ENCODE results near the gene SAYSD1. TPM values are rescaled to one million over a fixed set of nuclear protein-coding genes. Genes with fewer than 3 reads are reported as not detected.

SAYSD1 gene
- total RNA-seq, 1 donor from 2014 or later = 14.8 TPM

DNA sequence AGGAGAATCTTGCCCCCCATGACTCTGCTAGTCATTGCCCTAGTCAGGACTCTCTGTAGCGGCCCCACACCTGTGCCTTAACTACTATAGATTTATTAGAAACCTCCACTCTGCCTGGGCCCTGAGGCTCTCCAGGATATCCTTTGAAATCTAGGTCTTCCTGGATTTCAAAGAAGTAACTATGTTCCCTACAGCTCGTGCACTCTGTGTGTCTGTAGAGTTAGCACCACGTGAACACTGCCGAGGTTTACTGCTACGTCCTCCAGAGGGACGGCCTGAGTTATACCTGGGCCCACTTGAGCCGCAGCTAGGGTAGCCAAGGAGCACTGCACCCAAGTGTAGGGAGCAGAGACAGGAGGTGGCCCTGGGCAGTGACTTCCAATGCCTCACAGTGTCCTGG lies 46.6 kb downstream of the SAYSD1 start:
- Mint-ChIP-seq H3K4me3 (no peak overlapping the region), H3K36me3 (ENCODE audit: low read depth) (no peaks in the 10 kb centered on the region), H3K27ac (no peak overlapping the region), H3K4me1 (no peaks in the 10 kb centered on the region), H3K9me3 (no peaks in the 10 kb centered on the region), H3K27me3 (peaks cover 33% of the 10 kb centered on the region)
- intact Hi-C loops (cut with micrococcal nuclease) = no loop called here
- no peak for DNase-seq

- H3K4me3 Mint-ChIP-seq = no peak overlapping the region
- peaks cover 31% of the 10 kb centered on the region for H3K27me3 Mint-ChIP-seq
- DNase-seq = no peak
- no peaks in the 10 kb centered on the region for H3K4me1 Mint-ChIP-seq
- H3K9me3 Mint-ChIP-seq = no peaks in the 10 kb centered on the region
- intact Hi-C loops (cut with micrococcal nuclease) = no loop called here
- no peaks in the 10 kb centered on the region for H3K36me3 Mint-ChIP-seq (ENCODE audit: low read depth)
- H3K27ac Mint-ChIP-seq = no peak overlapping the region
Observed at GRCh38 chr6:39065561-39065960, 49.4 kb downstream of the SAYSD1 start.

DNA sequence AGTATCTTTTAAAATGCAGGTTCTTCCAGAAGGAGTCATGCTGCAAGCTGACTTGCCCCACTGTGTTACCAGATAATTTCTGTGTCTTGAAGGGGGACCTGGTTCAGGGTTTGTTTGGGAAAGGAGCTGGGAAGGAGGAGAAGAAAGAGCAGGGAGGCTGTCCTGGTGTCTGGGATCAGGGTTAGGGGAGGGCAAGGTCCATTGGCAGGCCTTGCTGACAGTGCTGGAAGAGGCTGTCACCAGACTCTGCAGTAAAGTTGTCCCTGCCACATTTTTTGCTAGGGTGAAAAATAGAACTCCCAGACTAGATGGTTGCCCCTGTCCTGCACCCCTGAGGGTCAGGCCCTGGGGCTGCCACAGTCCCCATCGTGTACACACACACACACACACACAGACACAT lies 51.5 kb downstream of the SAYSD1 start:
- Mint-ChIP-seq H3K27ac (no peak overlapping the region), H3K4me3 (no peak overlapping the region), H3K36me3 (ENCODE audit: low read depth) (no peaks in the 10 kb centered on the region), H3K4me1 (no peaks in the 10 kb centered on the region), H3K27me3 (peaks cover 26% of the 10 kb centered on the region), H3K9me3 (no peaks in the 10 kb centered on the region)
- no peak for DNase-seq
- intact Hi-C loops (cut with micrococcal nuclease) = no loop called here

- Mint-ChIP-seq H3K9me3 (no peaks in the 10 kb centered on the region), H3K27ac (no peak overlapping the region), H3K36me3 (ENCODE audit: low read depth) (no peaks in the 10 kb centered on the region), H3K4me3 (no peak overlapping the region), H3K27me3 (peaks cover 23% of the 10 kb centered on the region), H3K4me1 (no peaks in the 10 kb centered on the region)
- no peak for DNase-seq
- intact Hi-C loops (cut with micrococcal nuclease) = no loop called here
Observed at GRCh38 chr6:39062014-39062740, 52.8 kb downstream of the SAYSD1 start.

- Mint-ChIP-seq H3K27me3 (peaks cover 21% of the 10 kb centered on the region), H3K4me3 (no peak overlapping the region), H3K9me3 (no peaks in the 10 kb centered on the region), H3K27ac (no peak overlapping the region), H3K36me3 (ENCODE audit: low read depth) (no peaks in the 10 kb centered on the region), H3K4me1 (no peaks in the 10 kb centered on the region)
- intact Hi-C loops (cut with micrococcal nuclease) = no loop called here
- DNase-seq = no peak
Observed at GRCh38 chr6:39061588-39061987, 53.4 kb downstream of the SAYSD1 start.

DNA sequence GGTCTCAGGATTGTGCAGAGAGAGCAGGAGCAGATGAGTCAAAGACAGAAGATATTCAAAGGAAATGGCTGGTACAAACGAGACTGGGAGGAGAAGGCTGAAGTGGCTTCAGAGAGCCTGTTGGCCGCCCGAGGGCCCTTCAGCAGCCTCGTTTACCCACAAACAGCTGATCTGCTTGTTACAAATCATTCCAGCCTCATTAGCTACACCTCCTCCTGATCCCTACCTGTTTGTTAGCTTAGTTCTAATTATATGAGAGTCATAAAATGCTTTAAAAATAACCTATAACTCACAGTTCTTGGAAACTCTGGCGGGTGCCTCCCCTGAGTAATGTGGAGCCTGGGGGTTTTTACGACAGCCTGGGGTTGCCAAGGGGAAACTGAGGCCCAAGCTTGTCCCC lies 53.8 kb downstream of the SAYSD1 start:
- no peak overlapping the region for H3K27ac Mint-ChIP-seq
- H3K9me3 Mint-ChIP-seq = no peaks in the 10 kb centered on the region
- intact Hi-C loops (cut with micrococcal nuclease) = no loop called here

DNA sequence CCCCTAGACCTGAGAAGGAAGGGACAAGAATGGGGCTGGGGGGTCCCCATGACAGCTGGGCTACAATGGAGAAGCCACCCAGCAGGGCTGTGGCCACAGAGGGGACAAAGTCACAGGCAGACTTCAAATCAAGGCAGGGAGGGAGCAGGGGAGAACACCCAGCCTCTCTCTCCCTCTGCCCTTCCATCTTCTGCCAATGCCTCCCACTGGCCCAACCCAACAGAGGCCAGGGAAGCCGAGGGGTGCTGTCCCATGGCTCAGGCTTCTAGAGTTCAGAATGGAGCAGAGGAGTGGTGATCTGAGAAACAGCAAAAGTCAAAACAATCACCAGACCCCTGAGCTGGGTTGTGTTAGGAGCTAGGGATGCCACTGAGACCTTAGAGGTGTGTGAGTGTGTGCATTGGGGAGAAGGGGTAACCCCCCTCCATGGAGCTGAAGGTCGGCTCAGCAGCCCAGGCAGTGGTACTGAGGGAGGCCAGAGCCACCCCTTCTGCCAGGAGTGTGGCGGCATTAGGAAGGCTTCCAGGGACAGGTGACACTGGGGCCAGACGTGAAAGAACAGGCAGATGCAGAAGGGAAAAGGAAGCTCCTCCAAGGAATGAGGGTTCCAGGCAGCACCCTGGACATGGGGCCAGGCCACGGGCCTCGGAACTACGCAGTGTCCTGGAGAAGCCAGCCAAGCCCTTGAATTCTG lies 54.4 kb downstream of the SAYSD1 start:
- no peak for DNase-seq
- no peaks in the 10 kb centered on the region for H3K36me3 Mint-ChIP-seq (ENCODE audit: low read depth)
- intact Hi-C loops (cut with micrococcal nuclease) = no loop called here
- H3K9me3 Mint-ChIP-seq = no peaks in the 10 kb centered on the region
- H3K27ac Mint-ChIP-seq = no peak overlapping the region
- H3K27me3 Mint-ChIP-seq = peaks cover 24% of the 10 kb centered on the region
- H3K4me3 Mint-ChIP-seq = no peak overlapping the region
- H3K4me1 Mint-ChIP-seq = no peaks in the 10 kb centered on the region

More for the DNA sequence above, 53.8 kb downstream of the SAYSD1 start:
- H3K27me3 Mint-ChIP-seq = peaks cover 23% of the 10 kb centered on the region
- H3K36me3 Mint-ChIP-seq (ENCODE audit: low read depth) = no peaks in the 10 kb centered on the region
- H3K4me1 Mint-ChIP-seq = no peaks in the 10 kb centered on the region
- H3K4me3 Mint-ChIP-seq = no peak overlapping the region
- DNase-seq = no peak

- H3K9me3 Mint-ChIP-seq = no peaks in the 10 kb centered on the region
- no peaks in the 10 kb centered on the region for H3K36me3 Mint-ChIP-seq (ENCODE audit: low read depth)
- H3K4me3 Mint-ChIP-seq = no peak overlapping the region
- no peak overlapping the region for H3K27ac Mint-ChIP-seq
- intact Hi-C loops (cut with micrococcal nuclease) = no loop called here
- no peaks in the 10 kb centered on the region for H3K4me1 Mint-ChIP-seq
- DNase-seq = no peak
- H3K27me3 Mint-ChIP-seq = peaks cover 18% of the 10 kb centered on the region
Observed at GRCh38 chr6:39059496-39060310, 55.3 kb downstream of the SAYSD1 start.

DNA sequence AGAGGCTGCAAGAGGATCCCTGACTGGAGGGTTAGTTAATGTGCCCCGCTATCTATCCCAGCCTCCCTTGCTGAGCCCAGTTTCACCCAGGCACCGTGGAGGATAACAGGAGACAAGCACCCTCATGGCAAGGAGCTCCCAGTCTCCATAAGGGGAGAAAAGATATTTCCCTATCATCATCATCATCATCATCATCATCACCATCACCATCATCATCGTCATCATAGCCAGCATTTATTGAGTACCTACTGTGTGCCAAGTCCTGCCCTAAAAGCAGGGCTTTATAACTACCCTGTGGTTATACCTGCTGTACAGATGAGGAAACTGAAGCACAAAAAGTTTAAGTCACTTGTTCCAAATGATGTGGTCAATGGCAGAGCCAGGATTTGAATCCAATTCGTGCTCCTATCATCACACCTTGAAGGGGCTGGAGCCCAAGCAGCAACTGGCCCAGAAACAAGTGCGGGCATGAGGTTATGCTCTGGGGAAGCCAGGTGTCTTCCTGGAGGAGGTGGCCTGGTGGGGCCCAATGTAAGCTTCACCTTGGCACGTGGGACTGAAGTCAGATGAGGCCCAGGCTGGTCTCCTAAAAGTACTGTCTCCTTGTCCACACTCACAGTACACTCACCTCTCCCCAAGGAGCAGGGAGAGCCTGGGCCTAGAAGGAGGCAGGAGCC lies 56.4 kb downstream of the SAYSD1 start:
- DNase-seq = no peak
- intact Hi-C loops (cut with micrococcal nuclease) = no loop called here
- Mint-ChIP-seq H3K27me3 (peaks cover 19% of the 10 kb centered on the region), H3K36me3 (ENCODE audit: low read depth) (no peaks in the 10 kb centered on the region), H3K9me3 (no peaks in the 10 kb centered on the region), H3K27ac (no peak overlapping the region), H3K4me1 (no peaks in the 10 kb centered on the region), H3K4me3 (no peak overlapping the region)

DNA sequence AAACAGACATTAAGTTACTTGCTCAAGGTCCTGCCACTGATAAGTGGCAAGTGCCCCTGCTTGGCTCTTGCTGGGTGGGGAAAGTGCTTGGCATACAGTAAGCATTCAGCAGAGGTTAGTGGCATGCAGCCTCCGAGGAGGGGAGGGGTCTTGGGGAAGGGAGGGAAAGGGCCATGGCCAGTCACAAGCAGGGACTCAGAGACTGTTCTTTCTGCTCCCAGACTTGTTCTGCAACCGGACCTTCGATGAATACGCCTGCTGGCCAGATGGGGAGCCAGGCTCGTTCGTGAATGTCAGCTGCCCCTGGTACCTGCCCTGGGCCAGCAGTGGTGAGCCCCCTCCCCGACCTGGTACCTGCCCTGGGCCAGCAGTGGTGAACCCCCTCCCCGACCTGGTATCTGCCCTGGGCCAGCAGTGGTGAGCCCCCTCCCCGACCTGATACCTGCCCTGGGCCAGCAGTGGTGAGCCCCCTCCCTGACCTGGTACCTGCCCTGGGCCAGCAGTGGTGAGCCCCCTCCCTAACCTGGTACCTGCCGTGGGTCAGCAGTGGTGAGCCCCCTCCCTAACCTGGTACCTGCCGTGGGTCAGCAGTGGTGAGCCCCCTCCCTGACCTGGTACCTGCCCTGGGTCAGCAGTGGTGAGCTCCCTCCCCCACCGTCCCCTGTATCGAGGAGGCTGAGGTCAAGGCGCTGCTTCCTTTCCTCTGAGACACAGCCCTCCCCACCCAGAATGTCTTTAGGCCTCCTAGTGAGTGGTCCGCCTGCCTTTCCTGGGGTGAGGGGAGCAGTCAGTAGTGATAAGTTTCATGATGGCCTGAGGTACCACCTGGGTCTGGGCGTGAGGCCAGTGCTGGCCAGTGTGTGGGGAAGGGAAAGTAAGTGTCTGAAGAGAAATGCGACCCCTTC lies 57.5 kb downstream of the SAYSD1 start:
- H3K4me3 Mint-ChIP-seq = no peak overlapping the region
- H3K27me3 Mint-ChIP-seq = peaks cover 22% of the 10 kb centered on the region
- no peaks in the 10 kb centered on the region for H3K36me3 Mint-ChIP-seq (ENCODE audit: low read depth)
- no peak overlapping the region for H3K27ac Mint-ChIP-seq
- intact Hi-C loops (cut with micrococcal nuclease) = no loop called here
- no peaks in the 10 kb centered on the region for H3K4me1 Mint-ChIP-seq
- DNase-seq = no peak
- no peaks in the 10 kb centered on the region for H3K9me3 Mint-ChIP-seq

GRCh38 chr6:39056681-39057080 lies 58.3 kb downstream of the SAYSD1 start:
- peaks cover 4% of the 10 kb centered on the region for H3K4me1 Mint-ChIP-seq
- no peak for DNase-seq
- no peak overlapping the region for H3K27ac Mint-ChIP-seq
- peaks cover 24% of the 10 kb centered on the region for H3K27me3 Mint-ChIP-seq
- intact Hi-C loops (cut with micrococcal nuclease) = no loop called here
- H3K4me3 Mint-ChIP-seq = no peak overlapping the region
- H3K9me3 Mint-ChIP-seq = no peaks in the 10 kb centered on the region
- no peaks in the 10 kb centered on the region for H3K36me3 Mint-ChIP-seq (ENCODE audit: low read depth)

DNA sequence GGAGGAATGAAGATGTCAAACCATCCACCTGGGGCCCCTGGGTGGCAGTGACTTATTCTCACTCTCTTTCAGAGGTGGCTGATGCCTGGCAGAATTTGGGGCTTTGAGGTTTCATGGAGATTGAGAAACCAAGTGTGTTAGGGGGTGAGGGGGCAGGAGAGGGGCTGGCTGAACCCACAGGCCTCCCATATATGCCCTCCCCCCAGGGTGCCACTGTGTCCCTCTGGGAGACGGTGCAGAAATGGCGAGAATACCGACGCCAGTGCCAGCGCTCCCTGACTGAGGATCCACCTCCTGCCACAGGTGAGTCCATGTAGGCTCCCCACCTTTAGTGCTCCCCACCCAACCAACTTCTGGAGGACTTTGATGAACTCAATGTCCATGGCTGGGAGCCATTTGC lies 58.8 kb downstream of the SAYSD1 start:
- Mint-ChIP-seq H3K36me3 (ENCODE audit: low read depth) (no peaks in the 10 kb centered on the region), H3K4me1 (peaks cover 7% of the 10 kb centered on the region), H3K27me3 (peaks cover 25% of the 10 kb centered on the region), H3K4me3 (no peak overlapping the region), H3K27ac (no peak overlapping the region), H3K9me3 (no peaks in the 10 kb centered on the region)
- DNase-seq = no peak
- intact Hi-C loops (cut with micrococcal nuclease) = no loop called here

DNA sequence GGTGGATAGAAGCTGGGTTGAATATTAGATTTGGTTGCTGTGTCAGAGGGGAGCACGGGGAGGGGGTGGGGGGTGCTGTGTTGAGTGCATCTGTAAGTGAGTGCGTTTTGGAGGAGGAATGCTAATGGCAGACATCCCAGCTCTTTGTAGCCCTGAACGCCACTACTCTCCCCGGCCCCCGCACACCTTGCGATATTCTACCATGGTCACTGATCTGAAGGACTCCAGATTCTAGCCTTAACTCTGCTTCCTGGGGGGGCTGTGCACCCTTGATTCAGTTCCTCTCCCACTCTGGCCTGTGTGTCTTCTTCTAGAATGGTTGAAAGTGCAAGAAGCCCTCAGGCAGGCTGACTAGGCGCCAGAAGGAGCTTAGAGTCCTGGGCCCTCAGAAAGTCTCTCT lies 59.3 kb downstream of the SAYSD1 start:
- Mint-ChIP-seq H3K4me3 (no peak overlapping the region), H3K27me3 (peaks cover 21% of the 10 kb centered on the region), H3K9me3 (no peaks in the 10 kb centered on the region), H3K4me1 (peaks cover 11% of the 10 kb centered on the region), H3K27ac (no peak overlapping the region), H3K36me3 (ENCODE audit: low read depth) (no peaks in the 10 kb centered on the region)
- no peak for DNase-seq
- intact Hi-C loops (cut with micrococcal nuclease) = no loop called here

Data from activated CD4-positive, alpha-beta T cell treated with anti-CD3 and anti-CD28 coated beads, Interleukin-2, amount 10 ng/mL, durations not matched to agents 24 days and 14 days (primary cell).